ENCODE results near the gene MRGPRF. TPM values are rescaled to one million over a fixed set of nuclear protein-coding genes. Genes with fewer than 3 reads are reported as not detected.

The MRGPRF gene
- total RNA-seq, 2 experiments from 2014 or later, result not detected

DNA sequence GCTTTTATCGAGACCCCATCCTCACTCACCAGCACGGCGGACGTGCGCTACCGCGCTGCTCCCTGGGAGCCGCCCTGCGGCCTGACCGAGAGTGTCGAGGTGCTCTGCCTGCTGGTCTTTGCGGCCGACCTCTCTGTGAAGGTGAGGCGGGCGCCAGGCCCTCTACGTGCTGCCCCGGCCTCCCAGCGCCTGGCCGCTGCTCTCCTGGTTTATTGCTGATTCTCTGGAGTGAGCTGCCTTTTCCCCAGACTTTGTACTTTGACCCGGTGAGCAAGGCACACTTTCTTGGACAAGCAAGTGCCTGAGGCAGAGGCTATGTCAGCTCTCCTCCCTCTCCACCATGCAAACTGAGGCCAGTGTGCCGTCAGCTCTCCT, 42.2 kb upstream of the MRGPRF start:
- H3K27ac Mint-ChIP-seq, result no peak overlapping the region
- no peak overlapping the region for H3K4me3 Mint-ChIP-seq
- peaks cover 1% of the 10 kb centered on the region for H3K36me3 Mint-ChIP-seq (ENCODE audit: low read depth)
- intact Hi-C loops (cut with DNase I, micrococcal nuclease), result no loop called here
- ATAC-seq (no peak), DNase-seq (no peak)
- ChIA-PET CTCF (no interaction called here), POLR2A (no interaction called here)
- H3K4me1 Mint-ChIP-seq, result peaks cover 13% of the 10 kb centered on the region
- H3K27me3 Mint-ChIP-seq, result no peaks in the 10 kb centered on the region
- no peaks in the 10 kb centered on the region for H3K9me3 Mint-ChIP-seq (ENCODE audit: low read depth)

DNA sequence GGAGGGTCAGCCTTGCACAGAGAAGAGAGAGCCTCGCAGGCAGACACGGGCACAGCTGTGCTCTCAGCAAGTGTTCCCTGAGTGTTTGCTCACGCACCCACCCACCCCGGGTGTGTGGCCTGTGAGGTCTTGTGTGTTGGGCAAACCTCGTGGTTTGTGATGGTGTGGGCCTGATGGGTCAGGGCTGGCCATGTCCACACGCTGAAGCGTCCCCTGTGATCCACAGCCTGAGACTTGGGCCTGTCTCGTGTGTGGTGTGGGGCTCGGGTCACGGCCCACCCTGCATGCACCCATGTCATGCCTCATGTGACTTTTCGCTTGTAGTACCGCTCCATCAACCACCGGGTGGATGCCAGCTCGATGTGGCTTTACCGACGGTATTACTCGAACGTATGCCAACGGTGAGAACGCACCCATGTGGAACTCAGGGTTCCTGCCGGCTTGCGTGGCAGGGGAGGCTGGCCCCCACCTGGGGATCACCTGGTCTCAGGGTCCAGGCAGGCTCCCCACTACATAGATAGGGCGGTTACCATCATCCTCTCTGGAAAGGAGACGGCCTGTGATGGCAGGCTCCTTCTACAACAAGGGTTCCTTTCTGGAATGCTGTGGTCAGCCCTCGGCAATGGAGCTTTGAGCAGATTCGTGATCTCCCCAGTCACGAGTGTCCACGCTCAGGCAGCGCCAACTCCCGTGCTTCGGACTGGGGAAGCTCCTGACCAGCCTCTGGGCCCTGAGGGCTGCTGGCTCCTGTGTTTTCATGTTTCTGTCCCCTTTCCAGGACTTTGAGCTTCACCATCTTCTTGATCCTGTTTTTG, 41.6 kb upstream of the MRGPRF start:
- H3K27ac Mint-ChIP-seq, result no peak overlapping the region
- ChIA-PET CTCF (no interaction called here), POLR2A (no interaction called here)

GRCh38 chr11:69053546-69054396, 40.7 kb upstream of the MRGPRF start:
- ChIA-PET POLR2A (no interaction called here), CTCF (no interaction called here)
- Mint-ChIP-seq H3K36me3 (ENCODE audit: low read depth) (peaks cover 1% of the 10 kb centered on the region), H3K27ac (no peak overlapping the region), H3K4me1 (peaks cover 18% of the 10 kb centered on the region), H3K27me3 (no peaks in the 10 kb centered on the region), H3K9me3 (ENCODE audit: low read depth) (no peaks in the 10 kb centered on the region), H3K4me3 (no peak overlapping the region)
- ATAC-seq, result no peak
- intact Hi-C loops (cut with DNase I, micrococcal nuclease), result no loop called here
- DNase-seq, result no peak

More for the DNA sequence above, 41.6 kb upstream of the MRGPRF start:
- DNase-seq (no peak), ATAC-seq (no peak)
- intact Hi-C loops (cut with DNase I, micrococcal nuclease), result no loop called here
- H3K4me1 Mint-ChIP-seq, result peaks cover 17% of the 10 kb centered on the region
- H3K4me3 Mint-ChIP-seq, result no peak overlapping the region
- H3K27me3 Mint-ChIP-seq, result no peaks in the 10 kb centered on the region
- H3K9me3 Mint-ChIP-seq (ENCODE audit: low read depth), result no peaks in the 10 kb centered on the region
- H3K36me3 Mint-ChIP-seq (ENCODE audit: low read depth), result peaks cover 1% of the 10 kb centered on the region

- DNase-seq, result no peak
- Mint-ChIP-seq H3K36me3 (ENCODE audit: low read depth) (peaks cover 1% of the 10 kb centered on the region), H3K27ac (no peak overlapping the region), H3K4me3 (no peak overlapping the region), H3K9me3 (ENCODE audit: low read depth) (no peaks in the 10 kb centered on the region), H3K4me1 (peaks cover 23% of the 10 kb centered on the region), H3K27me3 (no peaks in the 10 kb centered on the region)
- no peak for ATAC-seq
- POLR2A ChIA-PET, result no interaction called here
- intact Hi-C loops (cut with DNase I, micrococcal nuclease), result no loop called here
- CTCF ChIA-PET, result no interaction called here
These were observed 40.1 kb upstream of the MRGPRF start for GRCh38 chr11:69053169-69053477.

GRCh38 chr11:69052343-69053168, 39.5 kb upstream of the MRGPRF start:
- H3K4me3 Mint-ChIP-seq, result no peak overlapping the region
- H3K4me1 Mint-ChIP-seq, result peaks cover 27% of the 10 kb centered on the region
- no peaks in the 10 kb centered on the region for H3K27me3 Mint-ChIP-seq
- CTCF ChIA-PET, result no interaction called here
- POLR2A ChIA-PET, result no interaction called here
- no peak for ATAC-seq
- H3K9me3 Mint-ChIP-seq (ENCODE audit: low read depth), result no peaks in the 10 kb centered on the region
- peaks cover 1% of the 10 kb centered on the region for H3K36me3 Mint-ChIP-seq (ENCODE audit: low read depth)
- intact Hi-C loops (cut with DNase I, micrococcal nuclease), result no loop called here
- DNase-seq, result no peak
- H3K27ac Mint-ChIP-seq, result no peak overlapping the region

DNA sequence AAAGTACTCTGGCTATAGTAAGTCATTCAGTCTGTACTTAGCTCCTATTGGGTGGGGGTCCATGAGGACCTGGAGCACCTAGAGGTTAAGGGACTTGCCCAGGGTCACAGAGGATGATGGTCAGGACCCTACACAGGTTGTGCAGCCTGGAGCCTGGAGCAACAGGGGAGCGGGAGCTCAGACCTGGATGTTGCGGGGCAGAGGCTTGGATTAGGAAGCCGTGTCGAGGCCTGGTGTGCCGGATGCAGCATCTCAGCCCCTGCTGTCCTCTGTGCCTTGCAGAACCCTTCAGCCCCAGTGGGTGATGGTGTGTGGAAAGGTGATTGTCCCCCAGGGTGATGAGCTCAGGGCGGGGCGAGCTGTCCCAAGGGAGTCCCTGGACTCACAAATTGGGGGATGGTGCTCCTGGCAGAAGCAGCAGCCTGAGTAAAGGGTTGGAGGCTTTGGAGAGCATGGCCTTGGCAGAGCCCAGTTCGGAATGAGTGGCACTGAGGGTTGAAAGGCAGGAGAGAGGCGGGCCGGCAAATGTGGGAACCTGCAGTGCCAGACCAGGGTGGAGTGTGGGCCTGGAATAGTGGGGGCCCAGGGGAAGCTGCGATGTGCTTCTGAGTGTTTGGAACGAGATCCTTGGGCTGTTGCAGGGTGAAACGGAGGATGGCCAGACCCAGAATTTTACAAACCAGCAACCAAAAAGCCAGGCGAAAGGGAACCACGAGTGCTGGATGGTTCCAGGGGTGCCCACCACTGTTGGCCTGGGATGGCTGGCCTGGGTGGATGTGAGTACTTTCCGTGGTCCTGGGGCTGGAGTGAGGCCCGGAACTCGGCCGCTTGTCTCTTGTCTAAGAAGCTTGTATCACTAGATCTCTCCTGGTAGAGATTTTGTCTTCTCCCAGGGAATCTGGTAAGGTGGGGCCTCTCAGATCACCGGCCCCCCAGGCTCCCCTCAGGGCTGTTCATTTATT, 38.6 kb upstream of the MRGPRF start:
- Mint-ChIP-seq H3K9me3 (ENCODE audit: low read depth) (no peaks in the 10 kb centered on the region), H3K4me3 (no peak overlapping the region)
- POLR2A ChIA-PET, result no interaction called here

DNA sequence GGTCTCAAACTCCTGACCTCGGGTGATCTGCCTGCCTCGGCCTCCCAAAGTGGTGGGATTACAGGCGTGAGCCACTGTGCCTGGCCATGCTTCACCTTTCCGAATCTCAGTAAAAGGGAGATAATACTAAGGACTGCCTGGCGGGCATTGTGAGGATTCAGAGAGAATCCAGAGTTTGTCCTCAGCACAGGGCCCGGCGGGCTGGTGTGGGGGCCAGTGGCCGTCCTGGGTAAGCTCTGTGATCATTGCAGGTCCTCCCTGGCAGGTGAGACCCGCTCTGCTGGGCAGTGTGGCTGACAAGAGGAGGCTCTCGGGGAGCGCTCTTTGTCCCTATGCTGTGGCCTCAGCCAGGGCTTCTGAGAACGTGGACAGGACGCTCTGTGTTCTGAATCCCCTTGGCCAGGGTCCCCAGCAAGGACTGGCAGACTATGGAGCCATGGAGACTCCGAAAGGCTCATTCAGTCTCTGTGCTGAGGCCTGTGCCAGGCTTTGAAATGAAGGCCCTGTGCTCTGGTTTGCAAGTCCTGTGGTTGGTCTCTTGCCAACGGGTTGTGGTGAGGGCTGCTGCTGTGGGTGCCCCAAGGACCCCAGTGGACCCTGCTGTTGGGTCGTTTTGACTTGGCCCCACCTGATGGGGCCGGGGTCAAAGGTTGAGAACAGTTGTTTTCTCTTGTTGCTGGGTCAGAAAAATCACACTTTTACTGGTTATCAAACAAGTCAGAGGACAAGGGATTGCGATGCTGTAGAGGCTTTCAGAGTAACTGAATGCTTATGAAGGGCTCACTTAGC, 37.7 kb upstream of the MRGPRF start:
- peak overlapping the region; percentile 72 for H3K4me3 Mint-ChIP-seq

More for the DNA sequence above, 38.6 kb upstream of the MRGPRF start:
- intact Hi-C loops (cut with DNase I, micrococcal nuclease), result no loop called here
- CTCF ChIA-PET, result interaction anchor here (0.6 kb wide), 2 partner anchors 151 to 303 kb away, joined by 3 read pairs; no protein-coding TSS in a partner anchor
- Mint-ChIP-seq H3K27me3 (no peaks in the 10 kb centered on the region), H3K27ac (no peak overlapping the region), H3K4me1 (peaks cover 27% of the 10 kb centered on the region), H3K36me3 (ENCODE audit: low read depth) (peaks cover 1% of the 10 kb centered on the region)
- no peak for DNase-seq
- ATAC-seq, result no peak

GRCh38 chr11:69049490-69049867, 36.4 kb upstream of the MRGPRF start:
- no peak for ATAC-seq
- Mint-ChIP-seq H3K27me3 (peaks cover 2% of the 10 kb centered on the region), H3K36me3 (ENCODE audit: low read depth) (peaks cover 1% of the 10 kb centered on the region), H3K4me3 (peak overlapping the region; percentile 72), H3K27ac (peak overlapping the region; percentile 73), H3K9me3 (ENCODE audit: low read depth) (no peaks in the 10 kb centered on the region), H3K4me1 (peaks cover 22% of the 10 kb centered on the region)
- intact Hi-C loops (cut with DNase I, micrococcal nuclease), result loop anchor here in 1 of 2 experiments (2.0 to 5.0 kb wide), 5 partner anchors 497 to 1221 kb away; partner anchors contain the start of genes C11orf24, FADD, NDUFS8 and PPFIA1
- ChIA-PET CTCF (no interaction called here), POLR2A (no interaction called here)
- peak; percentile 49 for DNase-seq

More for the DNA sequence above, 37.7 kb upstream of the MRGPRF start:
- Mint-ChIP-seq H3K36me3 (ENCODE audit: low read depth) (peaks cover 1% of the 10 kb centered on the region), H3K27ac (no peak overlapping the region), H3K4me1 (peaks cover 22% of the 10 kb centered on the region), H3K9me3 (ENCODE audit: low read depth) (no peaks in the 10 kb centered on the region), H3K27me3 (no peaks in the 10 kb centered on the region)
- no peak for DNase-seq
- no peak for ATAC-seq
- intact Hi-C loops (cut with DNase I, micrococcal nuclease), result no loop called here
- ChIA-PET POLR2A (no interaction called here), CTCF (interaction anchor here (0.6 kb wide), 2 partner anchors 150 to 303 kb away, joined by 3 read pairs; no protein-coding TSS in a partner anchor)

DNA sequence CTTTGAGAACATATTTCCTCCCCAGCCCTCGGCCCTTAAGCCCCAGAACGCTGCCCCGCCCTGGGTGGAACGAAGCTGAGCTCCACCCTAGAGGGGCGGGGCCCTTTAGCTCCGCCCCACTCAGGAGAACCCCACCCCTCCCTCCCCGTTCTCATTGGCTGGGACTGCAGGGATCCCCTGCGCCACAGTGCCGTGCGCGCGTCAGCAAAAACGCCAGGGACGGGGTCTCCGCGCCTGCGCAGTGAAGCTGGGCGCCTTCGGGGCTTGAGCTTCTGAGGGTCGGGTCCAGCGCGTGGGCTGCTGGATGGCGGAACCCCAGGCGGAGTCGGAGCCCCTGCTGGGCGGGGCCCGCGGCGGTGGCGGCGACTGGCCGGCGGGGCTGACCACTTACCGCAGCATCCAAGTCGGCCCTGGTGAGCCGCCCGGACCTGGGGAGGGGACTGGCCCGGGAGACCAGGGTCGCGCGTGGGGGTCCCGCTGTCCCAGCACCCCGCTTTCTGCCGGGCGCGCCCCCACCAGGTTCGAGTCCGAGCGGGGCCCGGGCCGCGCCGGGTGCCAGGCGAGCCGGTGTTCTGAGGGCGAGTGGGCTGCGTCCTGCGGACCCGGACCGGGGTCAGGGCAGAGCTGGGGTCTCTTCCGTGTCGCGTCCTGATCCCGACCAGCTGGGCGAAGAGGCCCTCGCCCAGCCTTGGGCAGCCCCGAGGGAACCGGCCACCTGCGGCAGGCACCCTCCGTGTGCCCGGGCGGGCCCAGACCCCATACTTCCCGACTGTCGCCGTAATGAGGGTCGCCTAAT, 35.8 kb upstream of the MRGPRF start, which contains the start of gene TPCN2:
Gene TPCN2 (plus strand): TSS at position 239 of the 796 bp plus-strand sequence. CDS start 66 bp downstream, at position 305.
- POLR2A ChIA-PET, result no interaction called here

More for the DNA sequence above, 35.8 kb upstream of the MRGPRF start, which contains the start of gene TPCN2:
- peak; percentile 94 for DNase-seq
- Mint-ChIP-seq H3K27ac (peak within 1 kb of the TSS; percentile 73), H3K27me3 (peaks cover 2% of the 10 kb centered on the region), H3K4me3 (peak within 1 kb of the TSS; percentile 72), H3K36me3 (ENCODE audit: low read depth) (no peaks in the 10 kb centered on the region), H3K9me3 (ENCODE audit: low read depth) (no peaks in the 10 kb centered on the region), H3K4me1 (peaks cover 22% of the 10 kb centered on the region)
- intact Hi-C loops (cut with DNase I, micrococcal nuclease), result loop anchor here in 1 of 2 experiments (1.0 to 5.0 kb wide), 11 partner anchors 75 to 1222 kb away; partner anchors contain the start of genes C11orf24, CPT1A, FADD and IGHMBP2
- CTCF ChIA-PET, result interaction anchor here (0.7 kb wide), 5 partner anchors 9 to 622 kb away, joined by 3 to 5 read pairs (median 3); no protein-coding TSS in a partner anchor
- ATAC-seq, result peak; percentile 99
